Measurements from ENCODE around the gene ANKMY1. TPM values are rescaled to one million over a fixed set of nuclear protein-coding genes. Genes with fewer than 3 reads are reported as not detected.
A peak's percentile ranks its signal among the peaks of the same experiment; 100 is the strongest.

Gene ANKMY1
- total and polyA plus RNA-seq, 2 of the 13 experiments (the other 11 are each of a cell fraction or from before 2014, with no cell fraction given): 11.7 to 18.8 TPM

DNA sequence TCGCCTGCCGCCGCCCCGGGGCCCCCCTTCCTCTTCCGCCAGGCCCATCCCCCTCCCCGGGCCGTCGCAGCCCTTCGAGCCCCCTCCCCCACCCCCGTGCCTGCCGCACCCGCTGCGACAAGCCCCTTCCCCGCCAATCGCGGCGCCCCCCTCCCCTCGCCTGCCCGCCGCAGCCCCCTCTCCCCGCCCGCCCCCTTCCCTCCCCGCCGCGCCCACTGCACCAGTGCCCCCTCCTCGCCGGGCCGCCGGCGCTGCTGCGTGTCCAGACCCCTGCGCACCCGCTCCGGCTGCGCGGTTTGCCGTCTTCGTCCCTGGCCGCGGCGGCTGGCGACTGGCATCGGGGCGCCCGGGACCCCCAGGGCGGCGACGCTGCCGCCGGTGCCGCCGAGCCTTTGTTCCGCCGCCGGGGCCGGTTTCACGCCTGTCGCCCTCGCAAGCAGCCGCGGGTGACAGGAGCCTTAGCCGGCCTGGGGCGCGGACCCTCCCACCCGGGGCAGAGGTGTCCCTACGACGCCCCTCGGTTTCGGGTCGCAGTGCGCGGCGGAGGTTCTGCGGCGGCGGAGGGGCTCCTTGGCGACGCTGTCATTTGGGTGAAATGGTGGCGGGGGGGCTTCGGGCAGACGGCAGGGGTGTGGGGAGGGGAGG, 104.2 kb downstream of the ANKMY1 start:
- 28% methylated on average over 78 of the region's 81 CpGs for WGBS (ENCODE audit: low lambda C conversion rate)
- CTCF ChIA-PET (ENCODE audit: low intra/inter-chr PET ratio, low total read pairs): no interaction called here
- DNase-seq (ENCODE audit: low spot score): no peak
- Histone ChIP-seq H3K79me2 (ENCODE audit: insufficient read depth, low read length) (no peaks in the 10 kb centered on the region), H3K4me3 (replicated peaks in 1 of 3; ENCODE audit: insufficient read depth in 1 of 3, low read depth in 2 of 3, low read length in 3 of 3) (peak overlapping the region in 1 of 3 experiments; percentile 8; a peak in 1 of 6 replicates), H3K9ac (ENCODE audit: insufficient read depth, low read depth, low read length) (no peak overlapping the region), H3K4me2 (ENCODE audit: low read depth, low read length) (no peak overlapping the region), H3K4me1 (ENCODE audit: insufficient read depth, low read length) (peaks cover 51% of the 10 kb centered on the region), H3K27ac (ENCODE audit: extremely low read length, insufficient read depth, low read length) (no peak overlapping the region), H2AFZ (ENCODE audit: low read length) (no peak overlapping the region), H3K27me3 (ENCODE audit: control insufficient read depth in 1 of 2, insufficient read depth in 2 of 2, low read length in 2 of 2) (peaks cover 40 to 80% of the 10 kb centered on the region in 2 experiments), H4K20me1 (ENCODE audit: insufficient read depth, low read length) (peaks cover 16% of the 10 kb centered on the region; the same call in 1 of the 2 replicates), H3K9me3 (ENCODE audit: low read length) (no peaks in the 10 kb centered on the region), H3K36me3 (replicated peaks in 1 of 2; ENCODE audit: control insufficient read depth in 1 of 2, insufficient read depth in 2 of 2, low read length in 2 of 2) (no peaks in the 10 kb centered on the region)
- in situ Hi-C loops (cut with HindIII; ENCODE audit: extremely low pct_ligation_motif_present, low pct_unique_long_range_greater_than_20kb) (no loop called here), intact Hi-C loops (cut with micrococcal nuclease; ENCODE audit: unreplicated experiment) (no loop called here)
- BruUV-seq (replicated peaks): no TSS peak
- POLR2A ChIA-PET: no interaction called here
- no peak for TF ChIP-seq HNRNPL (IDR thresholded peaks at IDR 0.05; ENCODE audit: low read depth, low read length)
- no peak for TF ChIP-seq ZBTB33 (CRISPR knock-in tag; IDR thresholded peaks at IDR 0.05)
- TF ChIP-seq ZFX (CRISPR knock-in tag; IDR thresholded peaks at IDR 0.05; ENCODE audit: low read depth): no peak
- ATAC-seq: no peak
- FAIRE-seq: no peak

- H4K20me1 ChIP-seq (ENCODE audit: insufficient read depth, low read length): peaks cover 16% of the 10 kb centered on the region; the same call in 1 of the 2 replicates
- ChIA-PET CTCF (ENCODE audit: low intra/inter-chr PET ratio, low total read pairs) (no interaction called here), POLR2A (no interaction called here)
- no peaks in the 10 kb centered on the region for H3K9me3 ChIP-seq (ENCODE audit: low read length)
- H3K79me2 ChIP-seq (ENCODE audit: insufficient read depth, low read length): no peaks in the 10 kb centered on the region
- no peak overlapping the region for H3K9ac ChIP-seq (ENCODE audit: insufficient read depth, low read depth, low read length)
- H3K4me2 ChIP-seq (ENCODE audit: low read depth, low read length): peak overlapping the region; percentile 70
- H3K4me1 ChIP-seq (ENCODE audit: insufficient read depth, low read length): peaks cover 41% of the 10 kb centered on the region
- H2AFZ ChIP-seq (ENCODE audit: low read length): no peak overlapping the region
- BruUV-seq (replicated peaks): no TSS peak
- peaks cover 41 to 87% of the 10 kb centered on the region in 2 experiments for H3K27me3 ChIP-seq (ENCODE audit: control insufficient read depth in 1 of 2, insufficient read depth in 2 of 2, low read length in 2 of 2)
- H3K27ac ChIP-seq (ENCODE audit: extremely low read length, insufficient read depth, low read length): no peak overlapping the region
- peak; percentile 41 for DNase-seq (ENCODE audit: low spot score)
- 14% methylated on average over 16 of the region's 103 CpGs for WGBS (ENCODE audit: low lambda C conversion rate)
- peak; percentile 46 for ATAC-seq
- H3K36me3 ChIP-seq (replicated peaks in 1 of 2; ENCODE audit: control insufficient read depth in 1 of 2, insufficient read depth in 2 of 2, low read length in 2 of 2): no peaks in the 10 kb centered on the region
- in situ Hi-C loops (cut with HindIII; ENCODE audit: extremely low pct_ligation_motif_present, low pct_unique_long_range_greater_than_20kb): no loop called here
- FAIRE-seq: no peak
- intact Hi-C loops (cut with micrococcal nuclease; ENCODE audit: unreplicated experiment): no loop called here
- peak overlapping the region; percentile 53 to 75 (median 58) for H3K4me3 ChIP-seq (replicated peaks in 1 of 3; ENCODE audit: insufficient read depth in 1 of 3, low read depth in 2 of 3, low read length in 3 of 3)
- TF ChIP-seq TAF1 (CRISPR knock-in tag; IDR thresholded peaks at IDR 0.05) (0 out of 2 replicates have a peak, but pooled peaks have one; percentile 27), HIVEP1 (CRISPR knock-in tag; IDR thresholded peaks at IDR 0.05) (0 out of 2 replicates have a peak, but pooled peaks have one; percentile 8), HNRNPK (IDR thresholded peaks at IDR 0.05; ENCODE audit: low read depth, low read length, poor library complexity, severe bottlenecking) (peak; percentile 48), NONO (IDR thresholded peaks at IDR 0.05) (no peak), NONO (CRISPR knock-in tag; conservative IDR thresholded peaks at IDR 0.05) (no peak), HES4 (CRISPR knock-in tag; IDR thresholded peaks at IDR 0.05; ENCODE audit: borderline replicate concordance) (peak; percentile 35; the same call in 1 of the 2 replicates)
- TF ChIP-seq, protein P1, sequence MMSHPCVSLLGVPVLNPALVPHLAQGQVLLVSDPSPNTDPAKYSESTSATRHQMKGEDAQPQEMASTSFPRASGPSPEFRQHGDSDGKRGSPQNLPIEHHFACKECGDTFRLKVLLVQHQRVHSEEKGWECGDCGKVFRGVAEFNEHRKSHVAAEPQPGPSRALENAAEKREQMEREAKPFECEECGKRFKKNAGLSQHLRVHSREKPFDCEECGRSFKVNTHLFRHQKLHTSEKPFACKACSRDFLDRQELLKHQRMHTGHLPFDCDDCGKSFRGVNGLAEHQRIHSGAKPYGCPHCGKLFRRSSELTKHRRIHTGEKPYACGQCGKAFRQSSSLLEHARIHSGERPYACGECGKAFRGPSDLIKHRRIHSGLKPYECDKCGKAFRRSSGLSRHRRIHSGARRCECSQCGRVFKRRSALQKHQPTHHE (CRISPR knock-in tag; IDR thresholded peaks at IDR 0.05; ENCODE audit: borderline replicate concordance): no peak
- TF ChIP-seq, protein P2, sequence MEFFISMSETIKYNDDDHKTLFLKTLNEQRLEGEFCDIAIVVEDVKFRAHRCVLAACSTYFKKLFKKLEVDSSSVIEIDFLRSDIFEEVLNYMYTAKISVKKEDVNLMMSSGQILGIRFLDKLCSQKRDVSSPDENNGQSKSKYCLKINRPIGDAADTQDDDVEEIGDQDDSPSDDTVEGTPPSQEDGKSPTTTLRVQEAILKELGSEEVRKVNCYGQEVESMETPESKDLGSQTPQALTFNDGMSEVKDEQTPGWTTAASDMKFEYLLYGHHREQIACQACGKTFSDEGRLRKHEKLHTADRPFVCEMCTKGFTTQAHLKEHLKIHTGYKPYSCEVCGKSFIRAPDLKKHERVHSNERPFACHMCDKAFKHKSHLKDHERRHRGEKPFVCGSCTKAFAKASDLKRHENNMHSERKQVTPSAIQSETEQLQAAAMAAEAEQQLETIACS (CRISPR knock-in tag; IDR thresholded peaks at IDR 0.05): peak; percentile 71
Observed at GRCh38 chr2:240452462-240453256, 105.1 kb downstream of the ANKMY1 start.

All from HepG2 (cell line).